Stimulated activated CD4-positive, alpha-beta T cell treated with anti-CD3 and anti-CD28 coated beads, TNF-alpha, amount 100 ng/mL, for 48 hours (primary cell): ENCODE measurements around the gene C8A.

ENCODE experiments used
- DNase-seq, 3 donors: peaks; one replicate each; pipeline ENCODE4 v3.0.0-alpha.2; 2020; ENCODE audit warnings: low read depth in 3 of 3

The C8A gene

DNA sequence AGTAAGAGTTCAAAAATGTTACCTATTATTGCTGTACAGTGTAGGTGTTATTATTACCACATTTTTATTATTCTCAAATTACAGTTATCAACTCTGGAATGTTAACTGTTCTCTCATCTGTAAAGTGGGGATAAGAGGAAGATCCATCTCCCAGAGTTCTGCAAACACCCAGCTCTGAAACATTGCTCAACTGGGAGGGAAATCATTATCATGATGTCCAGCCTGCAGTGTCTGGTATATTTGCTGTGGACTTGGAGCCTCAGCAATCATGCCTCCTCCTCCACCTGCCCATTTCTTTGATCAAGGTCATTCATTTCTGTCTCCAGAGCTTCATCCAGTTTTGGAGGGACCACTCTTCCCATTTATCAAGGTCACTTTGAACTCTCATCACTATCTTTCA, 39.4 kb downstream of the C8A start:
- DNase-seq, result no peak

DNA sequence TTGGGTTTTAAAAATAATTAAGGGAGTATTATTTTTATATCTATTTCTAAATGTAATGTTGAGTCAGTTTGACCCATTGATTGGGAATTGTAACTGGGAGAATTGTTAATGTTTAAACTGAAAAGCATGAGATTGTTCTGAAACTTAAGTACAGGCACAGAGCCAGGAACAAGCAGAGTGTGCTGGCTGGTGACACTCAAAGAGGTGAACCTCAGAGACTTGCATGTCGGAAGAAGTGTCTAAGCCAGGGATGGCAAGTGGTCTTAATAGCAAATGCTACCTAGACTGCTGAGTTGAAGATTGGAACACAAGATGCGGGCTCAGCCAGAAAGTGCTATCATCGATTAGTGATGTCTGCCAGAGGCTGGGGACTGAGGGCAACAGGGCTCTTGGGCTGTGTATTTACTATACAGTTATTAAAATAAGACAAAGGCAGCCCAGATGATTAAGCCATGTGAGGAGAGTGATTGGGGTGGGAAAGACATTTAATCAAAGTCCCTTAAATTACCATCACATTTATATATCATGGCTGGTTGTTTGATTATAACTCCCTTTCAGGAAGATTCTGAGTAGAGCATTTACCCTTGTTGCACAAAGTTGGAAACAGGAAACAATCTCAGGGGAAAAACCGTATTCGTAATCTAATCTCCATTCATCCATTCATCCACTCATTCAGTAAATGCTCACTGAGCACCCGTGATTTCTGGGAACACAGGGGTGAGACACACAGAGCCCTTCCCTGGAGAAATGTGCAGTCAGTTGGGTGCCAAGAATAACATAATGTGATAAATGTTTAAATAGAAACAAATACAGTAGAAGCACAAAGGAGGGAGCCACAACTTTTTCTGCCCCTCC, 42.8 kb downstream of the C8A start:
- DNase-seq, result no peak

GRCh38 chr1:56898005-56898373, 43.4 kb downstream of the C8A start:
- no peak for DNase-seq

GRCh38 chr1:56898879-56899278, 44.3 kb downstream of the C8A start:
- no peak for DNase-seq

DNA sequence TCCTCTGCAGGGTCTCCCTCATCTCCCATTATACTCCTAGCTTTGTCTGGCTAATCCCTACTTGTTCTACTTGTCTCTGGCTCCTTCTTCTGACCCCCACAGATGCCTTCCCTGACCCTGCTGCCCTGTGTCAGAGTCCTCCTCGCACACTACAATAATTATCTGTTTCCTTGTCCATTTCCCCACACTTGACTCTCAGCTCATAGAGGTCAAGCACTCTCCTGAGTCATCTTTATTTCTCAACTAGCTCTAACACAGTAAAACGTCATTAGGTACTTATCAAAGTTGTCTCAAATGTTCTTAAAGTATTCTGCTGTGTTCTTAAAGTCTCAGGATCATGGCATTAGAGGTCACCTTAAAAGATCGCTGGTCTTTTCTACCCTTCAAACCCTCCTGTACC, 47.1 kb downstream of the C8A start:
- no peak for DNase-seq

GRCh38 chr1:56903778-56904177, 49.2 kb downstream of the C8A start:
- DNase-seq, result no peak

- no peak for DNase-seq
Measured at GRCh38 chr1:56904663-56905397, 50.2 kb downstream of the C8A start.

GRCh38 chr1:56905667-56906066, 51.1 kb downstream of the C8A start:
- no peak for DNase-seq

DNA sequence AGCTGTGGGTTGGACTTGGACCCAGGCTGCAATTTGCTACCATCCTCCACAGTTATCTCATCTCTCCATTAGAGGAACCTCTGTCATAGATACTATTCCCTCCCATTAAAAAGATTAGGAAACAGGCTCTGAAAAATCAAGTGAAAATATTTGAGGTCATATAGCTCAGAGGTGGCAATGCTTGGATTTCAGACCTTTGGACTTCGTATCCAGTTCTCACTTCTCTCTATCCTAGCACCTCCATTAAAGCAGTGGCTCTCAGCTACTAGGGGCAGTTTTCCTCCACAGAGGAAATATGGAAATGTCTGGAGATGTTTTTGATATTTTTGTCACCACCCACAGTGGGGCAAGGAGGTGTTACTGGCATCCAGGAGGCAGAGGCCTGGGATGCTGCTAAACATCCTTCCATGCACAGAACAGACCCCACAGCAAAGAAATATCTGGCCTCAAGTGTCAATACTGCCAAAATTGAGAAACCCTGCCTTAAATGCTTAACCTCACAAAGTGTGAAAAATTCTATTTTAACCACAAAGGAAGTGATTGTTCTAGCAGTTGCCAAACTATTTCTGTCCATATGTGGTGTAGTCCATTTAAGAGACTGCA, 54.1 kb downstream of the C8A start:
- DNase-seq, result no peak

DNA sequence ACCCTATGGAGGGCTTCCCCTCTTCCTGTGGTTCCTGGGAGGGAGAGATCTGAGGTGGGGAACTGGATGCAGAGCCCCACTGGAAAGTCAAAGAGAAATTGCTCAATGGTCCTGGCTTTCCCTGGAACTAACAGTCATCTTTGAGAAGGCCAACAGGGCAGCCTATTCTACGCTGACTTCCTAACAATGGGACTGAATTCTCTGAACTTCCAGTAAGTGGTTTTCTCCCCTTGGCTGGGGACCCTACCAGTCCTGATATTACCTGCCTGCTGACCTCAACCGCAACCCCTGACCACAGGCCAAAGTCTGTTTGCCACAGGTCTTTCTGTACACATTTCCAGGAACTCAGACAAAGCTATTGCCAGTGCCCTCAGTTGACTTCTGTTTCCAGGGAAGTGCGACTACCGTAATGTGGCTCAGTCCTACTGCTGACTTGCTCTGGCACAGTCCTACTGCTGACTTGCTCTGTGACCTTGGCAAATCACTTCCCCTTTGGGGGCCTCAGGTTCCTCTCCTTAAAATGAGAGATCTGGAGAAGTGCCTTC, 55.9 kb downstream of the C8A start:
- DNase-seq, result no peak

DNA sequence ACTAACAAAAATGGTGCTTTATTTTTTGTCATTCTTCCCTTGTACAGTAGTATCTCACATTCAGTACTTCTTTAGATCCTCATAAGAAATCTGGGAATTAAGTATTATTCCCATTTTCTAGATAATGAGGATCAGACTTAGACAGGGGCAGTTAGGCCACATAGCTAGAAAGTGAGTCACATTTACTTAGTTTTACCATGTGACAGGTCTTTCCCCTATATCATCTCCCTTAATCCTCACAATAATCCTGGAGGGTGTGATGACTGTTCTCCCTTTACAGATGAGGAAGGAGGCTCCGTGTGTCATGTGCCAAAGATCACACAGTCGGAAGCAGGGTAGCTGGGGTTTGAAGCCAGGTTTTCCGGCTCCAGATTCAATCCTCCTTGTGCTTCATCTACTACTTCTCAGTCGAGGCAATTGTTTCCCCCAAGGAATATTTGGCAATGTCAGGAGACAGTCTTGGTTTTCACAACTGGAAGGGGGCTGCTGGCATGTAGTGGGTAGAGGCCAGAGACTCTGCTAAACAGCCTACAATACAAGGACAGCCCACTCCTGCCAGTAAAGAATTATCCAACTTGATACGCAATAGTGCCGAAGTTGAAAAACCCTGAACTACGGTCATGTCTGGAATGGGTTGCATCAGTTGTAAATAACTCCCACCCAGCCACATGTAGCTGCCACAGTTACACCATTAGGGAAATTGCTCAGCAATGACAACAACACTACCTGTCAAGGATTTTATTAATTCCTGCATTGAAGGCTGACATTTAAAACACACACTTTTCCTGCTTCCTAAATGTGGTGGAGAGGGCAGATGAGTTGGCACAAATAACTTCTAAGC, 56.7 kb downstream of the C8A start:
- DNase-seq, result no peak

- no peak for DNase-seq
Measured at GRCh38 chr1:56912325-56912724, 57.7 kb downstream of the C8A start.

- DNase-seq, result no peak
Measured at GRCh38 chr1:56915960-56916359, 61.4 kb downstream of the C8A start.

DNA sequence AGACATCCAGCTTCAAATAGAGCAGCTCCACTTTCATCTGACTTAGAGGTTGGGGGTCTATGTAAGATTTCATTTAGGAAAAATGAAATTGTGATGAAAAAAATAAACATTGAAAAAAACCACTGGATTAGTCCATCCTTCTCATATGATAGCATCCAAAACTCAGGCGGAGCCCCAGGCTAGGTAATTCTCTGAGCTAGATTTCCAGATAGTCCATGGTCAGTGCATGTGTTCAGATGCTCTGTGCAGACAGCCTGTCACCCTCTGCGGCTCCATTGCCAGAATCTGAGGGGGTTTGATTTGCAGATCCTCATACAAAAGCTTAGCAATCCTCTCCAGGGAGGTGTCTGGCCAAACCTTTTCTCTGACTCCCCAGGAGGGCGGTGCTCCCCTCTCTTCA, 62.0 kb downstream of the C8A start:
- no peak for DNase-seq

GRCh38 chr1:56917356-56917755, 62.8 kb downstream of the C8A start:
- DNase-seq, result no peak

DNA sequence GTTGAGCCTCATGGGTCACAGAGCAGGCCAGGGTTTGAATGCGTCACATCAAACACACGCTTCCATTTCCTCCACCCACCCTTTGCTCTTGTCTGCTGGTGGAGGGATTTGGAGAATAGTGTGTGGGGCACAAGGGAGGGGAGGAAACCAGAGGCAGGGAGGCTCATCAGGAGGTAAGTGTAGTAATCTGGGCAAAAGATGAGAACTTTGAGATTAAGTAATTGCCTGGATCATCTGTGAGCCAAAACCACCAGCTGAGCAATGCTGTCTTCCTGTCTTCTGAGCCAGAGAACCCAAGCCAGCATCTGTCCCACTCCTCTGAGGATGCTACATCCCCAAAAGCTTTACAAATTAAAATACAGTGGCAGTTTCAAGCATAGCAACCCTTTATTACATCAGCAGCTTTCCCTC, 66.0 kb downstream of the C8A start:
- DNase-seq, result no peak

- DNase-seq, result no peak
Measured at GRCh38 chr1:56921479-56921878, 66.9 kb downstream of the C8A start.

DNA sequence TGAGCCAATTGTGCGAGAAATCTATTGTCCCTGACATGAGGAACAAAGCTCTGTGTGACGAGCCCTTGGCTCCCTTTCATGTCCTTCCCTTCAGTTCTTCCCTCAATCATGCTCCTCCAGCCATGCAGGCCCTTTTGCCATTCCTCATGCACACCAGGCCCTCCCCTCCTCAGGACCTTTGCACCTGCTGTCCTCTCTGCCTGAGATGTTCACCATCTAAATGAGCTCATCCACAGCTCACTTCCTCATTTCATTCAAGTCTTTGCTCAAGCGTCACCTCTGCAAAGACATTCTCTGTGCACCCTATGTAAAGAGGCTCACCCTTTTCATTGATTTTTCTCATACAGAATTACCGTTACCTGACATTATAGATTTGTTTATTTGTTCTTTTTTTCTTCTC, 67.5 kb downstream of the C8A start:
- no peak for DNase-seq

- no peak for DNase-seq
Measured at GRCh38 chr1:56922507-56922906, 67.9 kb downstream of the C8A start.

GRCh38 chr1:56923201-56923600, 68.6 kb downstream of the C8A start:
- DNase-seq, result no peak

- no peak for DNase-seq
Measured at GRCh38 chr1:56924116-56924515, 69.5 kb downstream of the C8A start.

DNA sequence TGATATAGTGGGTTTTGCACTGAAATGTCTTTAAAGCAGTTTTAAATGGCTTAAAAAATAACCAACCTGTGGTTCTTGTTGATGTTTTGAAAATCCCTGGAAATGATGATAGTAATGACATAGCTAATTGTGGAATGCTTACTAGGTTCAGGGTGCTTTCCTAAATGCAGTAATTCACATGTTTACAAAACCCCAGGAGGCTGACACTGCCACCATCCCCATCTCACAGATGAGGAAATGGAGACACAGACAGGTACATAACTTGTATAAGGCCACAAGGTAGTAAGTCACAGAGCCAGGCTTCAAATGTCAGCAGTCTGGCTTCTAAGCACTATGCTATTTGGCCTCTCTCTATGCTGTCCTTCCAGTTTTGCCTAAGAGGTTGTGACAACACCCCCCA, 70.6 kb downstream of the C8A start:
- no peak for DNase-seq
